ENCODE data around the gene SMARCAL1. TPM values are rescaled to one million over a fixed set of nuclear protein-coding genes. Genes with fewer than 3 reads are reported as not detected.
A peak's percentile ranks its signal among the peaks of the same experiment; 100 is the strongest.

The SMARCAL1 gene
- total and polyA plus RNA-seq, 2 of the 4 experiments (the other 2 are of a cell fraction): 13.6 to 21.0 TPM

DNA sequence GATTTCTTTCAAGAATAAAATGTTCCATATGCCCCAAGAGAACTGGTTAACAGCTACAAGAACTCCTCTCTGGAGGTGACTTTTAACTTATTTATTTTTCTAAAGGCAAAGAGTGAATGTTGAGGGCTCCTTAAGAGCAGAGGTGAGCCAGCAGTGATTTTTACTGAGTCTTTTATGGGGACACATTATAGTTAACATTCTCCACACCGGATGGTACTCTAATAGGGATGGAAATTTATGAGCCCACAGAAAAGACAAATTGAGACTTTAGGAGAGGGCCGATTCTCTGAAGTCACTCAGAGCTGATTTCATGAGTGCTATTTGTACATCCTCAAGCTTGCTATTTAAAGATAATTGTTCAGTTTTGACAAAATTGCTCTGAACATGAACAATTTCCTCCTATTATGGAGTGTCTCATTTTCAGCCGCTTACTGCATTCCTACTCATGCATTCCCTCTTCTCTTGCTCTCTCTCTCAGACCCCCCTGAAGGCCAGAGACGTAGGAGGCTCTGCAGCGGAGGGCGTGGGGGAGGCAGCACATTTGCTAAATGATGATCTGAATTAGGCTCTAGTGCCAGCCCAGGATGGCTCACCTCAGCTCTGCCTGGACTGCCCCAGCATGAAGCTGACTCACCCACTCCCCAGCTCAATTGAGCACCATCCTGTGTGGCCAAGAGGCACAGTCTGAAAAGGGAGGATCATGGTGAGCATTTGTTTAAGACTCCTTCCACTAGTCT, 80.5 kb downstream of the SMARCAL1 start:
- CTCF ChIA-PET: interaction anchor here (1.0 kb wide), 1 partner anchor 193 kb away, joined by 3 read pairs; no protein-coding TSS in a partner anchor
- dilution Hi-C loops (cut with HindIII; ENCODE audit: low sequenced_read_pairs, unreplicated experiment): no loop called here

More for the DNA sequence above, 80.5 kb downstream of the SMARCAL1 start:
- no peak overlapping the region for H3K9ac ChIP-seq (ENCODE audit: low read depth, low read length)
- H2BK15ac ChIP-seq (ENCODE audit: low read depth, low read length): 0 out of 3 replicates have a peak overlapping the region, but pooled peaks have one; percentile 7
- H4K20me1 ChIP-seq (ENCODE audit: insufficient read depth, low read length): no peaks in the 10 kb centered on the region
- peak overlapping the region; percentile 61 for H3K4ac ChIP-seq (ENCODE audit: low read depth, low read length)
- WGBS, 2 experiments (ENCODE audit: extremely low coverage in 2 of 2, insufficient read length in 1 of 2): no CpG with 5 or more reads among the region's 6 CpGs
- peak overlapping the region; percentile 9 for H2BK20ac ChIP-seq (ENCODE audit: low read depth, low read length)
- H2BK5ac ChIP-seq (ENCODE audit: low read depth, low read length, poor library complexity, severe bottlenecking): peak overlapping the region; percentile 57
- H3K14ac ChIP-seq (replicated peaks; ENCODE audit: low read depth, low read length): 0 out of 2 replicates have a peak overlapping the region, but pooled peaks have one; percentile 28
- H3K36me3 ChIP-seq (ENCODE audit: control insufficient read depth, insufficient read depth, low read length): no peaks in the 10 kb centered on the region
- no peak overlapping the region; the same call in 1 of the 2 replicates for H2AK5ac ChIP-seq (ENCODE audit: low read depth, low read length)
- DNase-seq (peak; percentile 82), ATAC-seq (ENCODE audit: low read depth) (peak; percentile 50)
- POLR2A ChIA-PET (ENCODE audit: unreplicated experiment): interaction anchor here (1.4 kb wide), 1 partner anchor 9 kb away, joined by 3 read pairs; no protein-coding TSS in a partner anchor
- in situ Hi-C loops (cut with MboI; ENCODE audit: low sequenced_read_pairs): no loop called here
- H4K5ac ChIP-seq (ENCODE audit: low read depth, low read length): no peak overlapping the region
- no peak overlapping the region for H3K4me3 ChIP-seq (ENCODE audit: insufficient read depth, low read depth, low read length)
- no peak overlapping the region for H4K91ac ChIP-seq (ENCODE audit: insufficient read depth, low read depth, low read length)
- no peak overlapping the region; the same call in 1 of the 2 replicates for H3K23ac ChIP-seq (ENCODE audit: low read depth, low read length)
- H2AFZ ChIP-seq (replicated peaks; ENCODE audit: low read length, poor library complexity): peak overlapping the region; percentile 74
- intact Hi-C loops (cut with micrococcal nuclease): no loop called here
- BruUV-seq (replicated peaks): no TSS peak
- peaks cover 20% of the 10 kb centered on the region for H3K4me1 ChIP-seq (ENCODE audit: control insufficient read depth, insufficient read depth, low read length)
- H3K27ac ChIP-seq (ENCODE audit: insufficient read depth, low read length): peak overlapping the region; percentile 6; the same call in 1 of the 2 replicates
- no peaks in the 10 kb centered on the region for H3K9me3 ChIP-seq (ENCODE audit: control insufficient read depth, insufficient read depth, low read length)
- H2AK9ac ChIP-seq (replicated peaks; ENCODE audit: low read depth, low read length, poor library complexity): peak overlapping the region; percentile 59
- H2BK120ac ChIP-seq (ENCODE audit: low read depth, low read length): peak overlapping the region; percentile 44
- H3K27me3 ChIP-seq (ENCODE audit: control insufficient read depth, insufficient read depth, low read length): no peaks in the 10 kb centered on the region
- TF ChIP-seq CEBPB (IDR thresholded peaks at IDR 0.05; ENCODE audit: low read depth, low read length) (no peak), MAZ (IDR thresholded peaks at IDR 0.05; ENCODE audit: borderline replicate concordance, low read depth, low read length) (0 out of 2 replicates have a peak, but pooled peaks have one; percentile 11), MXI1 (IDR thresholded peaks at IDR 0.05; ENCODE audit: borderline replicate concordance, low read depth, low read length) (no peak), MAFK (IDR thresholded peaks at IDR 0.05; ENCODE audit: low read depth, low read length) (no peak), RAD21 (IDR thresholded peaks at IDR 0.05; ENCODE audit: low read length) (no peak), FOS (IDR thresholded peaks at IDR 0.05; ENCODE audit: low read depth, low read length) (no peak; the same call in 1 of the 2 replicates)
- TF ChIP-seq, protein P1, sequence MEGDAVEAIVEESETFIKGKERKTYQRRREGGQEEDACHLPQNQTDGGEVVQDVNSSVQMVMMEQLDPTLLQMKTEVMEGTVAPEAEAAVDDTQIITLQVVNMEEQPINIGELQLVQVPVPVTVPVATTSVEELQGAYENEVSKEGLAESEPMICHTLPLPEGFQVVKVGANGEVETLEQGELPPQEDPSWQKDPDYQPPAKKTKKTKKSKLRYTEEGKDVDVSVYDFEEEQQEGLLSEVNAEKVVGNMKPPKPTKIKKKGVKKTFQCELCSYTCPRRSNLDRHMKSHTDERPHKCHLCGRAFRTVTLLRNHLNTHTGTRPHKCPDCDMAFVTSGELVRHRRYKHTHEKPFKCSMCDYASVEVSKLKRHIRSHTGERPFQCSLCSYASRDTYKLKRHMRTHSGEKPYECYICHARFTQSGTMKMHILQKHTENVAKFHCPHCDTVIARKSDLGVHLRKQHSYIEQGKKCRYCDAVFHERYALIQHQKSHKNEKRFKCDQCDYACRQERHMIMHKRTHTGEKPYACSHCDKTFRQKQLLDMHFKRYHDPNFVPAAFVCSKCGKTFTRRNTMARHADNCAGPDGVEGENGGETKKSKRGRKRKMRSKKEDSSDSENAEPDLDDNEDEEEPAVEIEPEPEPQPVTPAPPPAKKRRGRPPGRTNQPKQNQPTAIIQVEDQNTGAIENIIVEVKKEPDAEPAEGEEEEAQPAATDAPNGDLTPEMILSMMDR (conservative IDR thresholded peaks at IDR 0.05; ENCODE audit: low read depth, low read length): no peak
- peaks cover 10 to 30% of the 10 kb centered on the region in 2 experiments for H3K79me1 ChIP-seq (ENCODE audit: low read depth in 1 of 2, low read length in 2 of 2)
- no peak overlapping the region; the same call in 1 of the 2 replicates for H3K4me2 ChIP-seq (ENCODE audit: low read depth, low read length)
- no peak overlapping the region for H3K56ac ChIP-seq (ENCODE audit: extremely low read depth, insufficient read depth, low read length)
- H4K8ac ChIP-seq (ENCODE audit: low read depth in 2 of 2, low read length in 2 of 2): peak overlapping the region; percentile 5 to 29; a peak in 1 of 4 replicates
- H3K18ac ChIP-seq (ENCODE audit: low read depth, low read length): no peak overlapping the region; the same call in 1 of the 2 replicates
- H3K9me1 ChIP-seq (ENCODE audit: insufficient read depth, low read length): peaks cover 24% of the 10 kb centered on the region

Measured in IMR-90 (cell line).